ENCODE results near the gene ZBTB7B. TPM values are rescaled to one million over a fixed set of nuclear protein-coding genes. Genes with fewer than 3 reads are reported as not detected.

ZBTB7B gene
- total RNA-seq, 1 experiment from 2014 or later: 38.3 TPM

- Histone ChIP-seq H3K4me2 (ENCODE audit: insufficient read depth, insufficient read length, low read length) (no peak overlapping the region), H2AFZ (ENCODE audit: low read length) (no peak overlapping the region), H2BK15ac (ENCODE audit: low read depth, low read length) (no peak overlapping the region), H2BK5ac (ENCODE audit: insufficient read length, low read length) (no peak overlapping the region), H3K79me1 (ENCODE audit: insufficient read depth, low read depth, low read length, poor library complexity, severe bottlenecking) (peaks cover 1% of the 10 kb centered on the region), H2BK12ac (ENCODE audit: insufficient read length, low read depth, low read length) (no peak overlapping the region), H3K23me2 (ENCODE audit: insufficient read length, low read depth, low read length, poor library complexity, severe bottlenecking) (no peaks in the 10 kb centered on the region), H3K9ac (ENCODE audit: extremely low read depth, insufficient read length, low read length) (no peak overlapping the region), H4K20me1 (ENCODE audit: control insufficient read depth, insufficient read depth, insufficient read length) (no peaks in the 10 kb centered on the region), H2BK120ac (ENCODE audit: low read depth, low read length, poor library complexity, severe bottlenecking) (no peak overlapping the region), H2AK5ac (ENCODE audit: insufficient read length, low read length) (no peak overlapping the region), H4K8ac (replicated peaks; ENCODE audit: insufficient read length, low read depth, low read length) (no peak overlapping the region), H3K79me2 (ENCODE audit: insufficient read depth, low read length) (no peaks in the 10 kb centered on the region), H3K56ac (ENCODE audit: insufficient read length, low read depth, low read length) (no peak overlapping the region), H3K23ac (ENCODE audit: insufficient read length, low read depth, low read length) (no peak overlapping the region), H3K27me3 (ENCODE audit: insufficient read depth, low read length) (no peaks in the 10 kb centered on the region), H3K9me3 (ENCODE audit: control insufficient read depth, low read depth, low read length) (no peaks in the 10 kb centered on the region), H4K5ac (ENCODE audit: insufficient read length, low read depth, low read length) (no peak overlapping the region), H3K14ac (ENCODE audit: insufficient read depth, low read length) (no peak overlapping the region; the same call in 1 of the 2 replicates), H4K91ac (ENCODE audit: insufficient read length, low read depth, low read length) (no peak overlapping the region), H2BK20ac (ENCODE audit: low read depth, low read length, poor library complexity, severe bottlenecking) (no peak overlapping the region), H3K4me1 (ENCODE audit: insufficient read depth, low read length) (no peaks in the 10 kb centered on the region; the same call in 1 of the 2 replicates), H3K18ac (ENCODE audit: insufficient read length, low read depth, low read length) (no peak overlapping the region), H3K4ac (ENCODE audit: low read depth, low read length) (no peak overlapping the region), H3K27ac (ENCODE audit: insufficient read length, low read depth, low read length) (no peak overlapping the region), H3T11ph (ENCODE audit: low read length) (no peak overlapping the region)
- peak overlapping the region; percentile 53 to 80 (median 65); a peak in 4 of 7 replicates for H3K27ac Mint-ChIP-seq
- no peaks in the 10 kb centered on the region; a peak in 1 of 5 replicates for H3K9me3 Mint-ChIP-seq
- no peak overlapping the region for H3K4me3 Mint-ChIP-seq
- H3K36me3 Mint-ChIP-seq (ENCODE audit: insufficient read depth in 1 of 3, low read depth in 3 of 3): peaks cover 24 to 36% (median 33%) of the 10 kb centered on the region in 3 experiments
- H3K27me3 Mint-ChIP-seq (ENCODE audit: low read depth): peaks cover 3% of the 10 kb centered on the region
- no CpG with 5 or more reads among the region's 14 CpGs for WGBS (ENCODE audit: extremely low coverage, insufficient read length, low lambda C conversion rate)
- peaks cover 8 to 15% of the 10 kb centered on the region in 2 experiments; a peak in 3 of 4 replicates for H3K4me1 Mint-ChIP-seq
- DNase-seq: peak; percentile 62
- TF ChIP-seq, protein P1, sequence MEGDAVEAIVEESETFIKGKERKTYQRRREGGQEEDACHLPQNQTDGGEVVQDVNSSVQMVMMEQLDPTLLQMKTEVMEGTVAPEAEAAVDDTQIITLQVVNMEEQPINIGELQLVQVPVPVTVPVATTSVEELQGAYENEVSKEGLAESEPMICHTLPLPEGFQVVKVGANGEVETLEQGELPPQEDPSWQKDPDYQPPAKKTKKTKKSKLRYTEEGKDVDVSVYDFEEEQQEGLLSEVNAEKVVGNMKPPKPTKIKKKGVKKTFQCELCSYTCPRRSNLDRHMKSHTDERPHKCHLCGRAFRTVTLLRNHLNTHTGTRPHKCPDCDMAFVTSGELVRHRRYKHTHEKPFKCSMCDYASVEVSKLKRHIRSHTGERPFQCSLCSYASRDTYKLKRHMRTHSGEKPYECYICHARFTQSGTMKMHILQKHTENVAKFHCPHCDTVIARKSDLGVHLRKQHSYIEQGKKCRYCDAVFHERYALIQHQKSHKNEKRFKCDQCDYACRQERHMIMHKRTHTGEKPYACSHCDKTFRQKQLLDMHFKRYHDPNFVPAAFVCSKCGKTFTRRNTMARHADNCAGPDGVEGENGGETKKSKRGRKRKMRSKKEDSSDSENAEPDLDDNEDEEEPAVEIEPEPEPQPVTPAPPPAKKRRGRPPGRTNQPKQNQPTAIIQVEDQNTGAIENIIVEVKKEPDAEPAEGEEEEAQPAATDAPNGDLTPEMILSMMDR (conservative IDR thresholded peaks at IDR 0.05): peak; percentile 44; the same call in 2 of the 3 replicates
Observed at GRCh38 chr1:154992721-154993571, 9.7 kb upstream of the ZBTB7B start.
